Activated CD4-positive, alpha-beta T cell treated with anti-CD3 and anti-CD28 coated beads, Interleukin-2, amount 50 U/mL, for 16 hours (primary cell): ENCODE measurements around the gene MFN2.
"Not testable (repeated sequence)": the region's sequence is repeated elsewhere in the genome, so short reads cannot be mapped to it uniquely, and the experiment has no call there.

ENCODE experiments used
- DNase-seq: peaks from one replicate; pipeline ENCODE4 v3.0.0-alpha.2; 2020

The MFN2 gene

DNA sequence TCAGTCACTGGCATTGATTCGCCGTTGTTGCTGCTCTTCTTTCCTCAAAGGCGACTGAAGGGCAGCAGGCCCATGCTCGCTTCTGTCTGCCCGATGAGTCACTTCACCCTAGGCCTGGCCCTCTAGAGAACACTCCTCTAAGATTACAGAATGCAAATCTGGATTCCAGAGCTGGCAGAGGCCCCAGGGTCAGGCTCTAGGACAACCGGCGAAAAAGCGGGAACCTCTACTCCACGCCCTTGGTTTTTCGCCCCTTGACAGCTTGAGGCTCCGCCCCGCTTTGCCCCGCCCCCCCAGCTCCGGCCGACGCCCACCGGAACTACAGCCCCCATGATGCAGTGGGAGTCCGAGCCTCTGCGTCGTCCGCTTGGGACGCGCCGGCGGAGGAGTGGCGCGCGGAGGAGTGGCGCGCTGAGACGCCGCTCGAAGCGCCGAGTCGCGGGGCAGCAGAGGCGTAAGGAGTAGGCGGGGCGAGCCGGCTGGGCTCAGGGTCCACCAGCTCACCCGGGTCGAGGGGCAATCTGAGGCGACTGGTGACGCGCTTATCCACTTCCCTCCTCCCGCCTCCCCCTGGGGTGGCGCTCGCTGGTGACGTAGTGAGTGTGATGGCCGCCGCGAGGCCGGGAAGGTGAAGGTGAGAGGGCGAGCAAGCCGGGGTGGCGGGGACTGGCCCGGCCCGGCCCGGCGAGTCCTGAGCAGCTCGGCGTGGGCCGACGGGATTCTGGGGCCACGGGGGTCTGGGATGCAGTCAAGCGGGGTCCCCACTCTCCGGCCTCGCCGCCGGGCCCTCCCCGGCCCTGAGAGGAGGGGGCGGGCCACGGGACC, at the start of gene MFN2:
Gene MFN2 (plus strand): TSS at position 594 of the 825 bp plus-strand sequence. CDS start 8,725 bp downstream, outside the sequence.
- DNase-seq: peak; percentile 96

DNA sequence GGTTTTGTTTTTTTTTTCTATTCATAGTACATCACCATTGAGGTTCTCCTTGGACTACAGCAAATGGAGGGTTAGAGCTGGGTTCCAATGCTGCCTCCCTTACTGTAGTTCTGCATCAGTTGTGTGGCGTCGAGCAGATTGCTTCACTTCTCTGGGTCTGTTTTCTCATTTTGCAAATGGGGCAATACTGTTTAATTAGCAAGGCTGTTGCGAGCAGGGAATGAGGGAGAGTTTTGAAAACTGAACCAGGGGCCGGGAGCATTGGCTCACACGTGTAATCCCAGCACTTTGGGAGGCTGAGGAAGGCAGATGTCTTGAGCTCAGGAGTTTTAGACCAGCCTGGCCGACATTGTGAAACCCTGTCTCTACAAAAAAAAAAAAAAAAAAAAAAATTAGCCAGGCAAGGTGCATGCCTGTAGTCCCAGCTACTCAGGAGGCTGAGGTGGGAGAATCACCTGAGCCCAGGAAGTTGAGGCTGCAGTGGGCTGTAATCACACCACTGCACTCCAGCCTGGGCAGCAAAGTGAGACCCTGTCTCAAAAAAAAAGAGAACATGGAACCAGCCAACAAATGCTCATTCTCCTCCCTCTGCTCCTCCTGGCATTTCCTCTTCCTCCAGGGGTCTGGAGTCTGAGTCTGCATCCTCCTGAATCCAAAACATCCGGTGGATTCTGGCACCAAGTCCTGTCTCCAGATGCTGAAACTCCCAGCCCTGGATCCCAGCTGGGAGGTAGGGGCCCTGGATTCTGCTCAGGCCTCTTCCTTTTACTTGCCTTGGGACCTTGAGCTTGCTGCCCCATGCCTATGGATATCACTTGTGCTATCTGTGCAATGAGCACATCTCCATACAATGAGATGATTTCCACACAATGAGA, 49.4 kb upstream of the MFN2 start:
- no peak for DNase-seq

DNA sequence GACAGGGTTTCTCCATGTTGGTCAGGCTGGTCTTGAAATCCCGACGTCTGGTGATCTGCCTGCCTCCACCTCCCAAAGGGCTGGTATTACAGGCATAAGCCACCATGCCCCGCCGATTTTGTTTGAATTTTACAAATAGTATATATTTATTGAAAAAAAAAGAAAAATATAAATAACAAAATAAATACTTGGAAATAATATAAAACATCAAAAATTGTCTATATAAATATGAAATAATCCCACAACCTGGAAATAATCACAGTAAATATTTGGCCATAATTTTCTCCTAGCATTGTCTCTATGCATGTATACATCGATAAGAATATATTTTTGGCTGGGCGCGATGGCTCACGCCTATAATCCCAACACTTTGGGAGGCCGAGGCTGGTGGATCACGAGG, 48.4 kb upstream of the MFN2 start:
- no peak for DNase-seq

DNA sequence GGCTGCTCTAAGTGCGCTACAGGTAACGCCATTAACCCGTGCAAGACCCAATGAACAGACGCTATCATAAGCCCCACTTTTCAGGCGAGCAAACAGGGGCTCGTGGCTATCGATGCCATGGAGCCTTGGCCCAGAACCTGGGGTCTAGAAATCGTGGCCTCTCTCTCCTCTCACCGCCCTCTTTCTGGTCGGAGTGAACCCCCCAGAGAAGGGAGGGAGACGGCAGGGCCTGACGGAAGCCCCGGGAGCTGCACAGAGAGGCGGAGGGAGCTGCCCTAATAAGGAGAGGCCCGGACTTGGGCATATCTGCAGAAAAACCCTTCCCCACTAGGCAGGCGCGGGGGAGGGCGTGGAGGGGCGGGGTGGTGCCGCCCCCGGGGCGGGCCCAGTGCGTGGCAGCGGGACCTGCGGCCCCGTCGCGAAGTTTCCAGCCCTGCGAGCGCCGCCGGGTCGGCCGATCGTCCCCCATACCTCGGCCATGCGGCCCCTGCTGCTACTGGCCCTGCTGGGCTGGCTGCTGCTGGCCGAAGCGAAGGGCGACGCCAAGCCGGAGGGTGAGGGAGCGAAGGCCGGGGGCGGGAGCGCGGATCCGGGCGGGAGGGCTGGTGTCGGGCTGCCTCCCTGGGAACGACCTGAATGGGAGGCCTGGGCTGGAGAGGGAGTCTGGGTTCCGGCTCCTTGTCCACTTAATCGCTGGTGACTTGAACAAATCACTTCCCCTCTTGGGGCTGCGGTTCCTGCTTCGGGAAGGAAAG, 45.8 kb upstream of the MFN2 start, which contains the start of gene PLOD1:
Gene PLOD1 (plus strand): TSS at position 416 of the 755 bp plus-strand sequence. CDS start 63 bp downstream, at position 479.
- peak; percentile 91 for DNase-seq

DNA sequence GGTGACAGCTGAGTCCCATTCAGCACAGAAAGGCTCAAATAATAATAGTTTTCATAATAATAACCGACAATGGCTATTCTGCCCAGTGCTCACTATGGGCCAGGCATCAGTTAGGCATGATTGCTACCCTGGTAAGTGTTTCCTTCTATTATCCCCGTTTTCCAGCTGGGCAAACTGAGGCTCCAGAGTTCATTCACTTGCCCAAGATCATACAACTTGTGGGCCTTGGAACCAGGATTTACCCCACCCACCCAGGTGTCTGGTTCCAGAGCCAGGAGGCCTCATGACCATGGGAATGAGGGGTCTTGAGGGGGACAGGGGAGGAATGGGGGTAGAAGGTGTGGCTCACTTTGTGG, 45.2 kb upstream of the MFN2 start:
- DNase-seq: no peak

DNA sequence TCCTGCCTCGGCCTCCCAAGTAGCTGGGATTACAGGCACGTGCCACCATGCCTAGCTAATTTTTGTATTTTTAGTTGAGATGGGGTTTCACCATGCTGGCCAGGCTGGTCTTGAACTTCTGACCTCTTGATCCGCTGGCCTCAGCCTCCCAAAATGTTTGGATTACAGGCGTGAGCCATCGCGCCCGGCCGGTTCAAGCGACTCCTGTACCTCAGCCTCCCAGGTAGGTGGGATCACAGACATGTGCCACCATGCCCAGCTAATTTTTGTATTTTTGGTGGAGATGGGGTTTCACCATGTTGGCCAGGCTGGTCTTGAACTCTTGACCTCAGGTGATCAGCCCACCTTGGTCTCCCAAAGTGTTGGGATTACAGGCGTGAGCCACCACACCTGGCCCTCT, 44.5 kb upstream of the MFN2 start:
- not testable (repeated sequence) for DNase-seq

DNA sequence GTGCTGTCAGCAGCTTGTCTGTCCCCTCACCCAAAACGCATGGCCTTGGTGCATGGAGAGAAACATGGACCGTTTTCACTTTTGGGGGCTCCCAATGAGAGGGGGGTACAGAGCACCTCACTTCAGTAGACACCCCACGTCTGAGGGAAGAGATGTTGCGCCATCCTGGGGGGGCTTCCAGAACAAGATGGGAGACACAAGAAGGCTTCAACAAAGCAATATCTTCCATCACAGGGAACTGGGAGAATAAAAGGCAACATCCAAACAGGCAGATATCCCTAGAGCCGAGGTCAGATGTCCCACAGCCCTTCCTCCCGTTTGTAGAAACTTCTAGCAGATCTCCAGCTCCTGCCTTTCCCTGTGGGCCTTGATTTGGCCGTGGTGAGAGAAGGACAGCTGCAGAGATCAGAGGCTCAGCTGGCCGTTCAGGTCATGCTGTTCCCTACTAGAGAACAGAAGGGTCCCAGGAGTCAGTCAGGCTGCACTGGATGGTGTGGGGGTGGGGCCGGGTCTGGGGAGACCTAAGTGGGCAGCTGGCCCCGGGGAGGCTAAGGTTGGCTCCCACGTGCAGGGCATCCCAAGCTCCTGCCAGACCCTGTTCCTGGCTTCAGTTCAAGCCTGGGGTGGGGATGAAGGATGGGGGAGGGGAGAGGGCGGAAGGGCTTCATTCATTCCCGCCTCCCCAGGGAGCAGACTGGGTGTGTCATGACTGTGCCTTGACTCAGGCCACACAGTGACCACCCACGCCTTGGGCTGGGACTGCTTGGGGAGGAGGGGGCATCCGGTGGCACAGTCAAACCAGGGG, 41.3 kb upstream of the MFN2 start:
- DNase-seq: no peak

DNA sequence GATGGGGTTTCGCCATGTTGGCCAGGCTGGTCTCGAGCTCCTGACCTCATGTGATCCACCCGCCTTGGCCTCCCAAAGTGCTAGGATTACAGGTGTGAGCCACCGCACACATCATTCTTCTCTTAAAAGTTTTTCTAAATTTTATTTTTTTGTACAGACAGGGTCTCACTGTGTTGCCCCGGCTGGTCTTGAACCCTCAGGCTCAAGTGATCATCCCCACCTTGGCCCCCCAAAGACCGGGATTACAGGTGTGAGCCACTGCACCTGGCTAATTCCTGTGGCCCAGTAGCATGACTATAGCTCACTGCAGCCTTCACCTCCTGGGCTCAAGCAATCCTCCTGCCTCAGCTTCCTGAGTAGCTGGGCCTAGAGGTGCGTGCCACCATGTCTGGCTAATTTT, 40.5 kb upstream of the MFN2 start:
- not testable (repeated sequence) for DNase-seq

DNA sequence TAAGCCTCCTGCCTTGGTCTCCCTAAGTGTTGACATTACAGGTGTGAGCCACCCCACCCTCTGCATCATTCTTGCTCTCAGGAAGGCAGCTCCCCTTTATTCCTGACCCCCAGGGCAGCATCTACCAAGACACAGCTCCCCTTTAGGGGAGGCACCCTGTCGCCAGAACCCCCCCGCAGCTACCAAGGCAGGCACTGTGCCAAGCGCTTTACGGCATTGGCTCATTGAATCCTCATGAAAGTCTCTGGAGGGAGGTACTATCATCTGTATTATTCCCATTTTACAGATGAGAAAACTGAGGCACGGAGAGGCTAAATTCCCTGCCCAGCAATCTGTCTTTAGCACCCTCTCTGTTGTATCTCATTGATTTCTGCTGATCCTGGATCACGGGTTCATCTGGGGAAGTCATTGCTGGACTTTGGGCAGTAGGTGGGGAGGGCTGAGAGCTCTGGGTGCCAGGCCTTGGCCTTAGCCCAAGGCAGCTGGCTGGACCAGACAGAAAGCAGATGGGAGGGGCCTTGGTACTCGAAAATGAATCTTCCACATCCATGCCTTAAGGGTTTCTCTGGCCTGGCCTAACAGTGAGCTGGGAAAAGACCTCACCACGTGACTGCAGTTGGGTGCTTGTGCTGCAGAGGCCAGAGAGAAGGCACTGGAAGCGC, 39.9 kb upstream of the MFN2 start:
- DNase-seq: no peak

DNA sequence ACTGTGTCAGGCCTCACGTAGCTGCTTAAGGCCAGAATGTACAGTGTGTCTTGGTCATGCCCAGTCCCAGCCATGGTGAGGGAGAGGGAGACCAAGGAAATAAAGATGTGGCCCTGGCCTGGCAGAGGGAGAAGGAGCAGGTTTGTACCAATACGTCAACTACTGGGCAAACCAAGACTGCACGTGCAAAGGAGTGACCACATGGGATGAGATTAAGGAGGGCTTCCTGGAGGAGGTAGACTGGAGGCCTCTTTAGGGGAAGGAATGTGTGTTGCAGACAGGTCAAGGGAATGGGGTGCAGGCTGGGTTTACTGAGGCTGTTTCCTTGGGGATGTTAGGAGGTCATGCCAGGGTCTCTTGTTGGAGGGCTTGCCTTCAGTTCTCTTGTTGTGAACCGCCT, 38.0 kb upstream of the MFN2 start:
- no peak for DNase-seq

DNA sequence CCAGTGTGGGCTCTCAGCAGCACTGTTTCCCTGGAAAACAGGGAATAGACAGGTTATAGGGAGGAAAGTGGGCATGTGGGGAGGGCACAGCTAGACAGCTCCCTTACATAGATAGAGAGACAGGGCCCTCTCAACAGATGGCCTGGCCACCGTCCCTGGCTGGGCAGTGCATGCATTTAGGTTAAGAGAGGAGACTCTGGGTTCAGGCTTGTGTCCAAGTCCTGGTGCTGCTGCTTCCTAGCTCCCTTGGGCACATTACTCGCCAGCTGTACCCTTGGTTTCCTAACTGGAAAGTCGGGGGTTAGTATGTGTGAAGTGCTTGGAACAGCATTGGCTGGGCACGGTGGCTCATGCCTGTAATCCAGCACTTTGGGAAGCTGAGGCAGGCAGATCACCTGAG, 36.6 kb upstream of the MFN2 start:
- no peak for DNase-seq

DNA sequence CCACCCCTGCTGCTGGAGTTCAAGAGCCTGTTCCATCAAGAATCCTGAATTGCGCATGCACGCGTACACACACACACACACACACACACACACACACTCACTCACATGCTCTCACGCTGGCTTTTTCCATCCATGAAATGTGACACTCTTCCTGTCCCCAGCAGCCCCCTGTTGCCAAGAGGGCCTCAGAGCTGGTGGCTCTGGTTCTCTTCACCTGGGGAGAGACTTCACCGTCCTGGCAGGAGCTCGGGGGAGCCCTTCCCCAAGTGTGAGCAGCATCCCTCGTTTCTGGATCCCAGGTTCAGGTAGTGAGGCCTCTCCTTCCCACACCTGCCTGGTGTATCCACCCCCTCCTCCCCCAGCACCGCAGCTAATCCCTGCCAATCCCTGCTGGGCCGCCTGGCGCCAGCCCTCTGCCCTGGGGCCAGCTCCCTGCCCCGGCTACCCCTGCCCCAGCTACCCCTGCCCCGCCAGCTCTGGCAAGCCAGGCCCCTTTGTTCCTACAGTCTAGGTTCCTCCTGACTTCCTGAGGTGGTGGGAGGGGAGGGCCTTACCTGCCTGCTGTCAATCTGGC, 35.8 kb upstream of the MFN2 start:
- no peak for DNase-seq

DNA sequence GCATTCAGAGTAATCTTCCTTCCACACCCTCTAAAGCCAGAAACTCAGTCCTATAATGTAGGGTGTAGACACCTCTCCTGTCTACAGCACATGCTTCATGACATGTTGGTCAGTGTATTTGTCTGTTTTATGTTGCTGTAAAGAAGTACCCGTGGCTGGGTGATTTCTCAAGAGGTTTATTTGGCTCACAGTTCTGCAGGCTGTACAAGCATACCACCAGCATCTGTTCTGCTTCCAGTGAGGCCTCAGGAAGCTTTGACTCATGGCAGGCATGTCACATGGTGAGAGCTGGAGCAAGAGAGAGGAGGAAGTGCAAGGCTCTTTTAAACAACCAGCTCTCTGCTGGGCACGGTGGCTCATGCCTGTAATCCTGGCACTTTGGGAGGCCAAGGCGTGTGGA, 33.6 kb upstream of the MFN2 start:
- no peak for DNase-seq

DNA sequence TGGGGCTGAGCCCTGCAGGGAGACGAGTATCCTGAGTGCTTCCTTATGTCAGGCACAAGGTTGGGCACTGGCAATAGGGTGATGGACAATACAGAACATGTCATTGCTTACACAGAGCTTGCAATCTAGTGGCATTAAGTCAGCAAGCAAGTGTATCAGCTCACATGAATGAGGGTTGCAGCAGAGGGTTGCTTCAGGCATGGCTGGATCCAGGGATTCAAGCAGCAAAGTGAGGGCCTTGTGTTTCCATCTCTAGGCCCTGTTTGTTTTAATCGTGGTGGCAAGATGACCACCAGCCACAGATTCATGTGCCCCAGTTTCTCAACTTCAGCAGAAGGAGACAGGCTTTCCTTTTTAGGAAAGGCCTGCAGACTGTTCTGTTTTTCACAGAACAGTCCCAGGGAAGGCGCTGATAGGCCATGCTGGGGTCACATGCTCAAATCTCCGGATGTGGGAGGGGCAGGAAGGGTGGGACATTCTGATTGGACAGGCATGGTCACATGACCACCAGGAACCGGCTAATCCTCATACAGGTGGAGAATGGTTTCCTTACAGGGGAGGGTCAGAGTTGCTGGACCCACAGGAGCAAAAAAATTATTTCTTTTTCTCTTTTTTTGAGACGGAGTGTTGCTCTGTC, 31.3 kb upstream of the MFN2 start:
- peak; percentile 34 for DNase-seq

DNA sequence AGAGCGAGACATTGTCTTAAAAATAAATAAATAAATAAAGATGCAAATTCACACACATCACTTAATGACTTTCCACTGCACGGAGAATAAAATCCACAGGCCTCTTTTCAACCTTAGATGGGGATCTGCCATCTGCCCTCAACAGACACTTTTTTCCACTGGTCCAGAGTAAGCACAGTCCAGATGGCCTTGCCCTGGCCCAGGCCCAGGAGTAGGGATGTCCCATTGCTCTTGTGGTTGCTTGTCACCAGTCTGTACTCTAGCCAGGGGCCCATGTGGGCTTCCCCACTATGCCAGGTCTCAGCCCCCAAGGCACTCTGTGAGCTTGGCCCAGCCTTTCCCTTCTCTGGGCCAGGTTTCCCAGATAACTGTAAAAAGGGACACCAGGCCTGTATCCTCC, 28.3 kb upstream of the MFN2 start:
- DNase-seq: no peak

DNA sequence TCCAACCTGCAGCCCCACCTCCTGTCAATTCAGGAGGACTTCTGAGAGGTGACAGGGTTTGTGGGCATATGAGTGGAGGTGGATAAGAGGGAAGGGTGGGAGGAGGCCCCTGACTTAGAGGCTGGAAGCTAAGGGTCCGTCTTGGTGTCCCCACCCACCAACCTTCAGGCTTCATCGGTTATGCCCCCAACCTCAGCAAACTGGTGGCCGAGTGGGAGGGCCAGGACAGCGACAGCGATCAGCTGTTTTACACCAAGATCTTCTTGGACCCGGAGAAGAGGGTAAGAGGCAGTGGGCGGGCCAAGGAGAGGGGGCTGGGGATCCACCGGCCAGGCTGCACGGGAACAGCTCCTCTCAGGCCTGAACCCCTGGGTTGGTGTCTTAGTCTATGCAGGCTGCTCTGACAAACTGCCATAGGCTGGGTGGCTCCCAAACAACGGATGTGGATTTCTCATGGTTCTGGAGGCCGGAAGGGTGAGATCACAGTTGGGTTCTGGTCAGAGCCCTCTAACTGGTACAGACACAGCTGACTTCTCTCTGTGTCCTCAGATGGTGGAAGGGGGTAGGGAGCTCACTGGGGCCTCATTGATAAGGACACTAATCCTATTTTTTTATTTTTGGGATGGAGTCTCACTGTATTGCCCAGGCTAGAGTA, 27.7 kb upstream of the MFN2 start:
- DNase-seq: no peak

DNA sequence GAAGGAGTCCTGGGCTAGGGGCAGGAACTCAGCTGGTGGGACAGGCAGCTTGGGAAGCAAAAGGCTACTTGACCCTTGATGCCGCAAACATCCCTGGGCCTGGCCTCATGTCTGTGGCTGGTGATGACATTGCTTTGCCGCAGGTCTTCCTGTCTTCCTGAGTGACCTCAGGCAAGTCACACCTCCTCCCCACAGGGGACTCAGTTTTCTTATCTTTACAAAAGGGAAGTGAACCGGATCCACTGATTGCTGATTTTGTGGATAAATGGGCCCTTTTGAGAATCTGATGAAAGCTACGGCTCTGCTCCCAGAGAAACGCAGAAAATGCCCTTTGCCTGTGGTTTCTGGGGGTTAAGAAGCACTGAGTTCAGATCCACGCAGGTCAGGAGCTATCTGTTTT, 25.0 kb upstream of the MFN2 start:
- DNase-seq: no peak

DNA sequence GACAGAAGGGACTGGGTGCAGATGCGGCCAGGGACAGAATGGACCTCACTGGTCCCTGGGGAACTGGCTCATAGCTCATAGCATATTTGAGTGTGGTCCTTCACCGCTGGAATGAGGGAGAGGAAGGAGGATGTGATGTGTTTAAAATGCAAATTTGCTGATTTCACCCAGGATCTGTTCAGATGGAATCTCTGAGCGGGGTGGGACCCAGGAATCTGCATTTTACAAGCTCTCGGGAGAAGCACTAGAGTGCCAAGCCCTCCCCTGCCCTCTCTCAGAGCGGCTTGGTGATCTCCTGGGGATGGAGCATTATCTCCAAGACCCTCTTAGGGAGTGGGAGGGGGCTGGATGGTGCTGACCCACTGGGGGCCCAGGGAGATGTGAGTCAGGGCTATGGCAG, 22.8 kb upstream of the MFN2 start:
- DNase-seq: no peak

DNA sequence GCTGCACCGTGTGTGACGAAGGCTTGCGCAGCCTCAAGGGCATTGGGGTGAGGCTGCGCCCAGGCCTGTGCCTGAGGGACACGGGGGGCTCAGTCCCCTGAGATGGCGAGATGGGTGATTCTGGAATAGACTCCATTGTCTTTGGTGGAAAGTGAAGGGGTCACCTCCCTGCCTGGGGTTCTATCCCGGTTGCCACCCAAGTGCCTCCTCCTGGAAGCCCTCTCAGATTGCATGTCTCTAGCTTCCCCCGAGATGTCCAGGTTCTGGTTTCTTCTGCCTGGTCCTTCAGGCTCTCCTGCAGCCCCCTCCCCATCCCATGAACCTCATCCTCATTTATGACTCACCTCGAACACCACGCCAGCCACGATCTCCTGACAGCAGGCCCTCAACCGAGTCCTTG, 22.3 kb upstream of the MFN2 start:
- DNase-seq: no peak

DNA sequence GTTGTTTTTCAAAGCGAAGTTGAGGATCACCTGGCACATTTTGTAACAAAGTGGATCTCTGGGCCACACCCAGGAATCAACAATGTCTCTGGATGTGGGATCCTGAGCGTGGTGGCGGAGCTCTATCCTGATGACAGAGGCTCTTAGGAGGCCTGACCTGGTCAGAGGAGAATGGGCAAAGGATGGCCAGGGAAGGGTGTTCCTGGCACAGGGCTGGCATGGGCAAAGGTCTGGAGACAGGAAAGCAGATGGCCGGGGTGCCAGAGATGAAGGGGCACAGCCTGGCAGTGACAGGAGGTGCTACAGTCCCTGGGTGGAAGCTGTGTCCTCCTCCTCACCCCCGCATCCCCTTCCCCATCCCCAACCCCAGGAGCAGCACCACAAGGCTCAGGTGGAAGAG, 20.0 kb upstream of the MFN2 start:
- DNase-seq: no peak
